ENCODE data around the gene RFXANK.
A peak's percentile ranks its signal among the peaks of the same experiment; 100 is the strongest.
"Not testable (repeated sequence)": the region's sequence is repeated elsewhere in the genome, so short reads cannot be mapped to it uniquely, and the experiment has no call there.

RFXANK gene

GRCh38 chr19:19170053-19170872, 21.8 kb upstream of the RFXANK start, which contains the start of gene MEF2B:
MEF2B (minus strand) TSS chr19:19170263; CDS start chr19:19150735, 19,528 bp downstream.
- no peak for DNase-seq

GRCh38 chr19:19170873-19171672, 21.0 kb upstream of the RFXANK start:
- DNase-seq: no peak

GRCh38 chr19:19171821-19172532, 20.1 kb upstream of the RFXANK start:
- DNase-seq: no peak

GRCh38 chr19:19173243-19173642, 18.8 kb upstream of the RFXANK start:
- DNase-seq: not testable (repeated sequence)

- no peak for DNase-seq
Measured at GRCh38 chr19:19176950-19177349, 15.1 kb upstream of the RFXANK start.

- no peak for DNase-seq
Measured at GRCh38 chr19:19179548-19180441, 12.3 kb upstream of the RFXANK start.

GRCh38 chr19:19181488-19181998, 10.5 kb upstream of the RFXANK start:
- DNase-seq: no peak

GRCh38 chr19:19185853-19186740, 6.0 kb upstream of the RFXANK start:
- peak; percentile 63 for DNase-seq

- no peak for DNase-seq
Measured at GRCh38 chr19:19186742-19187141, 5.3 kb upstream of the RFXANK start.

- DNase-seq: no peak
Measured at GRCh38 chr19:19191768-19192077, 335 bp upstream of the RFXANK start.

GRCh38 chr19:19192910-19193423, 909 bp downstream of the RFXANK start:
- no peak for DNase-seq

GRCh38 chr19:19193926-19194325, 1.9 kb downstream of the RFXANK start:
- no peak for DNase-seq

GRCh38 chr19:19201697-19202630, 9.9 kb downstream of the RFXANK start:
- no peak for DNase-seq

- no peak for DNase-seq
Measured at GRCh38 chr19:19202707-19203011, 10.6 kb downstream of the RFXANK start.

- DNase-seq: peak; percentile 87
Measured at GRCh38 chr19:19203012-19203856, 11.2 kb downstream of the RFXANK start, which contains the start of gene NR2C2AP. NR2C2AP (minus strand) TSS chr19:19203414; CDS start chr19:19203060, 354 bp downstream.

- DNase-seq: no peak
Measured at GRCh38 chr19:19204181-19204580, 12.1 kb downstream of the RFXANK start.

- DNase-seq: no peak
Measured at GRCh38 chr19:19205416-19206410, 13.7 kb downstream of the RFXANK start.

Data from GDM1 (cell line).